ENCODE measurements around the gene SPATS2. TPM values are rescaled to one million over a fixed set of nuclear protein-coding genes. Genes with fewer than 3 reads are reported as not detected.

Gene SPATS2
- total and polyA plus RNA-seq, 11 donors = 3.0 to 9.1 (median 5.7) TPM

GRCh38 chr12:49521389-49521788 lies 154.1 kb downstream of the SPATS2 start:
- peaks cover 0 to 66% (median 41%) of the 10 kb centered on the region in 9 donors for H3K36me3 ChIP-seq
- TF ChIP-seq, protein P1, sequence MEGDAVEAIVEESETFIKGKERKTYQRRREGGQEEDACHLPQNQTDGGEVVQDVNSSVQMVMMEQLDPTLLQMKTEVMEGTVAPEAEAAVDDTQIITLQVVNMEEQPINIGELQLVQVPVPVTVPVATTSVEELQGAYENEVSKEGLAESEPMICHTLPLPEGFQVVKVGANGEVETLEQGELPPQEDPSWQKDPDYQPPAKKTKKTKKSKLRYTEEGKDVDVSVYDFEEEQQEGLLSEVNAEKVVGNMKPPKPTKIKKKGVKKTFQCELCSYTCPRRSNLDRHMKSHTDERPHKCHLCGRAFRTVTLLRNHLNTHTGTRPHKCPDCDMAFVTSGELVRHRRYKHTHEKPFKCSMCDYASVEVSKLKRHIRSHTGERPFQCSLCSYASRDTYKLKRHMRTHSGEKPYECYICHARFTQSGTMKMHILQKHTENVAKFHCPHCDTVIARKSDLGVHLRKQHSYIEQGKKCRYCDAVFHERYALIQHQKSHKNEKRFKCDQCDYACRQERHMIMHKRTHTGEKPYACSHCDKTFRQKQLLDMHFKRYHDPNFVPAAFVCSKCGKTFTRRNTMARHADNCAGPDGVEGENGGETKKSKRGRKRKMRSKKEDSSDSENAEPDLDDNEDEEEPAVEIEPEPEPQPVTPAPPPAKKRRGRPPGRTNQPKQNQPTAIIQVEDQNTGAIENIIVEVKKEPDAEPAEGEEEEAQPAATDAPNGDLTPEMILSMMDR (IDR thresholded peaks at IDR 0.05) = no peak
- no peak for TF ChIP-seq POLR2A (IDR thresholded peaks at IDR 0.05)
- H3K9me3 ChIP-seq = no peaks in the 10 kb centered on the region

DNA sequence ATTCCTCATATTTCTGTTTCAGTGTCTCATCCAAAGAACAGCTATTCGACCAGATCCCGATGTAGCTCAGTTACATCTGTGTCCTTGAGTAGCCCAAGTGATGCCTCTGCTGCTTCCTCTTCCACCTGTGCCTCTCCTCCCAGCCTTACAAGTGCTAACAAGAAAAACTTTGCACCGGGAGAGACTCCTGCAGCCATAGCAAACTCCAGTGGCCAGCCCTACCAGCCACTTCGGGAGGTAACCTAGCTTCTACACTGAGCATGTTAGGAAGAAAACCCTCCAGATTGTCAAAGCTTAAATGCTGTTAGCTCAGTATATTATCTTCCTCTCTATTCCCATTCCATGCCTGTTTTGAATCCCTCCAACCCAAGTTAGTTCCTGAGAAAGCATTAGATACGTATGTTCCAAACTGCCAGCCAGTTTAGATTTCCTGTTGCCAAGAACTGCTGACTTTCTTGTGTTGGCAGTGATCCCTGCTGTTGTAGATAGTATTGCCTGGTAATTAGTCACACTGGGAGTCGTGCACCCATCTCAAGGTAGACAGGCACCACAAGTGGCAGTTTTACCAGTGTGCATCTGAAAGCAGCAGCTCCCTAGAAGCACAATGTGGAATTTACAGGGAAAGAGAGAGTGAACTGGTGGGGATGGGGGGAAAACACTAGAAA lies 157.5 kb downstream of the SPATS2 start:
- Histone ChIP-seq H3K36me3 (peaks cover 0 to 65% (median 52%) of the 10 kb centered on the region in 9 donors), H3K27ac (peak overlapping the region in 9 of 12 donors; percentile 14 to 85 (median 59)), H3K9me3 (no peaks in the 10 kb centered on the region), H3K27me3 (no peaks in the 10 kb centered on the region), H3K4me1 (peaks cover 0 to 20% (median 2%) of the 10 kb centered on the region in 12 donors), H3K4me3 (no peak overlapping the region)
- ATAC-seq = peak; percentile 70 to 92 (median 90)
- TF ChIP-seq, protein P1 (IDR thresholded peaks at IDR 0.05) = no peak
- no peak for TF ChIP-seq POLR2A (IDR thresholded peaks at IDR 0.05)
- WGBS, 4 donors = 55 to 65% (median 60%) methylated on average over 6 of the region's 6 CpGs
- intact Hi-C loops (cut with DNase I) = no loop called here
- DNase-seq = no peak

More at GRCh38 chr12:49521389-49521788, 154.1 kb downstream of the SPATS2 start:
- intact Hi-C loops (cut with DNase I) = no loop called here
- DNase-seq = no peak
- ATAC-seq = no peak
- Histone ChIP-seq H3K27me3 (no peaks in the 10 kb centered on the region), H3K4me1 (peaks cover 0 to 20% (median 2%) of the 10 kb centered on the region in 12 donors), H3K4me3 (no peak overlapping the region), H3K27ac (no peak overlapping the region)
- 90 to 92% (median 91%) methylated on average over 4 of the region's 4 CpGs for WGBS, 4 donors

- H3K9me3 ChIP-seq = no peaks in the 10 kb centered on the region
- peaks cover 0 to 61% (median 52%) of the 10 kb centered on the region in 9 donors for H3K36me3 ChIP-seq
- TF ChIP-seq, protein P1 (IDR thresholded peaks at IDR 0.05) = no peak
- no peak for TF ChIP-seq POLR2A (IDR thresholded peaks at IDR 0.05)
- peak overlapping the region in 1 of 12 donors; percentile 76 for H3K27ac ChIP-seq
- H3K4me1 ChIP-seq = peaks cover 0 to 20% (median 2%) of the 10 kb centered on the region in 12 donors
- H3K27me3 ChIP-seq = no peaks in the 10 kb centered on the region
- WGBS, 4 donors = 92 to 95% (median 93%) methylated on average over 7 of the region's 7 CpGs
- intact Hi-C loops (cut with DNase I) = no loop called here
- ATAC-seq (no peak), DNase-seq (no peak)
- H3K4me3 ChIP-seq = no peak overlapping the region
These were observed 158.7 kb downstream of the SPATS2 start for GRCh38 chr12:49525942-49526341.

DNA sequence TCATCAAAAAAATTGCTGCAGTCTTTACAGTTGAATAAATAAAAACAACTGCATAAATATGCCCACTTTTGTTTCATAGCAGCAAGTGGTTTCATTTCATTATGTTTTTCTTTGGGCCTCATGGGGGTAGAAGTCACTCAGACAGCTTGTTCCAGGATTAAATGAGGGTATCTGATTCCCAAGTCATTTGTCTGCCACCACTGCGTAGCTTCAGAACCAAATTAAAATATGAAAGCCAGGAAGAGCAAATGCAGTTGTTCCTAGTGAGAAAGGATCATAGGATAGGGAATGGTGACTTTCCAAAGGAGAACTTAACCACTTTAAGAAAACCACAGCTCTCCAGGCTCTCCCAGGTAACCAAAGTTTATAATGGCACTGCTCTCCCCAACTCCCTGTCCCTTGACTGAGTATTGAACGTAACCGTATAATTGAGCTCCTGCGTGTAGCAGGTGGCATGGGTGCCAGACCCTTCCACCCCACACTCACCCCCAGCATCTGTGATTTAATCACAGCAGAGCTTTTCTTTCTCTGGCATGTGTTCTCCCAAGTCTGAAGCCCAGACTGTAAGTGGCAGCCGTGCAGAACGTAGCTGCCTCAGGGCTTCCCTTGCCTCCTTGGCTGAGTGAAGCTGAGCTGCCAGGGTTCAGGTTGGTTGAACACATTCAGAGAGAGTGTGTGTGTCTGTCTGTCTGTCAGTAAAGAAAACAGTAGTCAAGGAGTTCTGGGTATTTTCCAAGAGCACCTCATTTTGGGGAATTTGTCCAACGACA lies 160.3 kb downstream of the SPATS2 start:
- H3K27ac ChIP-seq = no peak overlapping the region
- H3K9me3 ChIP-seq = no peaks in the 10 kb centered on the region
- TF ChIP-seq, protein P1 (IDR thresholded peaks at IDR 0.05) = no peak
- TF ChIP-seq POLR2A (IDR thresholded peaks at IDR 0.05) = no peak
- ATAC-seq (no peak), DNase-seq (no peak)
- no peak overlapping the region for H3K4me3 ChIP-seq
- no peaks in the 10 kb centered on the region for H3K27me3 ChIP-seq
- WGBS, 4 donors = 88 to 94% (median 93%) methylated on average over 7 of the region's 7 CpGs
- H3K4me1 ChIP-seq = peaks cover 0 to 20% (median 2%) of the 10 kb centered on the region in 12 donors
- peaks cover 0 to 54% (median 39%) of the 10 kb centered on the region in 9 donors for H3K36me3 ChIP-seq
- intact Hi-C loops (cut with DNase I) = no loop called here

All from heart left ventricle (tissue), 16 donors.